CD4-positive, CD25-positive, alpha-beta regulatory T cell (primary cell): Measurements from ENCODE around the gene C9orf152. TPM values are rescaled to one million over a fixed set of nuclear protein-coding genes. Genes with fewer than 3 reads are reported as not detected.

Experiments
- ATAC-seq, 2 donors: fragments of 150-1000 bp; cut with Tn5 transposase; one replicate each; pipeline ENCODE4 v1.10.0; 2021; ENCODE audit warnings: low read depth in 2 of 2, moderate number of reproducible peaks in 2 of 2, moderate library complexity in 1 of 2
- DNase-seq, 3 donors: peaks; one replicate each; pipeline versions ENCODE4 v3.0.0 to v3.0.0-alpha.2; 2012 to 2022; ENCODE audit warnings: mixed read lengths in 1 of 3
- H3K27ac ChIP-seq: one replicate; pipeline ENCODE4 v1.7.0; 2013; ENCODE audit warnings: mild to moderate bottlenecking, low read length; ENCODE audit not compliant: insufficient read depth, poor library complexity, severe bottlenecking
- H3K27me3 ChIP-seq: one replicate; pipeline ENCODE4 v1.7.0; 2013; ENCODE audit warnings: low read length; ENCODE audit not compliant: control insufficient read depth, insufficient read depth
- H3K36me3 ChIP-seq: one replicate; pipeline ENCODE4 v1.7.0; 2013; ENCODE audit warnings: mild to moderate bottlenecking, low read length, moderate library complexity; ENCODE audit not compliant: control insufficient read depth, insufficient read depth
- H3K4me1 ChIP-seq: 2 replicates; pipeline ENCODE4 v1.7.0; 2013; ENCODE audit warnings: mild to moderate bottlenecking, low read length; ENCODE audit not compliant: insufficient read depth, control insufficient read depth, poor library complexity, severe bottlenecking
- H3K4me3 ChIP-seq: one replicate; pipeline ENCODE4 v1.7.0; 2013; ENCODE audit warnings: low read depth, mild to moderate bottlenecking, low read length, moderate library complexity
- H3K9me3 ChIP-seq, 2 experiments: 1 replicate in 1 of 2; 2 replicates in 1 of 2; pipeline ENCODE4 v1.7.0; 2013; ENCODE audit warnings: low read length in 2 of 2, mild to moderate bottlenecking in 1 of 2, moderate library complexity in 1 of 2; ENCODE audit not compliant: control insufficient read depth in 2 of 2
- H3K27ac Mint-ChIP-seq, 3 donors: one replicate each; pipeline ENCODE4 v1.8.0; 2020 to 2022; ENCODE audit warnings: mild to moderate bottlenecking in 3 of 3, mixed read lengths in 3 of 3, moderate library complexity in 2 of 3
- H3K27me3 Mint-ChIP-seq: one replicate; pipeline ENCODE4 v1.8.0; 2022; ENCODE audit warnings: mild to moderate bottlenecking, mixed read lengths
- H3K36me3 Mint-ChIP-seq: one replicate; pipeline ENCODE4 v1.8.0; 2020; ENCODE audit warnings: mixed read lengths
- H3K4me1 Mint-ChIP-seq, 4 donors: one replicate each; pipeline ENCODE4 v1.8.0; 2020 to 2022; ENCODE audit warnings: mixed read lengths in 4 of 4, mild to moderate bottlenecking in 1 of 4
- H3K4me3 Mint-ChIP-seq, 4 donors: one replicate each; pipeline ENCODE4 v1.8.0; 2020 to 2022; ENCODE audit warnings: mild to moderate bottlenecking in 4 of 4, mixed read lengths in 4 of 4, moderate library complexity in 3 of 4
- H3K9me3 Mint-ChIP-seq, 7 donors: one replicate each; pipeline ENCODE4 v1.8.0; 2020 to 2022; ENCODE audit warnings: mixed read lengths in 7 of 7, mild to moderate bottlenecking in 3 of 7, moderate library complexity in 2 of 7
- polyA plus RNA-seq, 4 donors: library from polyadenylated mRNA; unstranded; fragments of 300-500 nt; fragmentation: Illumina TruSeq; gene quantifications; one replicate each; pipeline ENCODE4 v1.2.3, GENCODE V29; 2021
- total RNA-seq: library from RNA; stranded (reverse); gene quantifications from one replicate; pipeline ENCODE4 v1.2.3, GENCODE V29; 2022

The C9orf152 gene
- total and polyA plus RNA-seq, 5 donors from 2014 or later, result not detected

DNA sequence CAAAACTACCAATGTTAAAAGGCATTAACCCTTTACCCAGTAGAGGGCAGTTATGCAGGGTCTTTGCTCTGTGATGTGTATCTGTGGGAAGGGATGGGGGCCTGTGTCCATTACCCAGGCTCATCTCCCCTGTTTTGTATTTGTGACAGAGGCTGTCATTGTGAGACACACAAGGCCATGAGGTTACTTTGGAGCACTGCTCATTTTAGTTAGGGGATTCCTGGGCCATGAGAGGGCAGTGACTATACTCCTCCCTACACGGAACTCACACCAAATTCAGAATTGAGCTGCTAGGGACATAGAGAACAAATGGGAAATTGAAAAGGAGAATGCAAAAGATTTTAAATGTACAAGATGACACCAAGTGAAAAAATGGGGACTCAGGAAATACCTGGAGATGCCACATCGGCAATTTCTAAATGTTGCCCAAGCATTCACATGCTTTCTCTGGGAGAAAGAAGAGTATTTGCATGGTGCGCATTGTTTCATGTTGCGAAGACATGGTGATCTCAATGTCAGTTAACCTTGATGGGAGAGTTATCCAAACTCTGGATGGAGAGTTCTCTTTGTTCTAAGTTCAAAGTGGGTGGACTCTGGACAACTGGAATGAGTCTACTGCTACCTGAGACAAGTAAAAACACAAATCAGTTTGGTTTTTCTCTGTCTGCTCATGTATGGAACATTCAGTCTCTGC is 32.5 kb downstream of the C9orf152 start:
- ATAC-seq, result no peak
- no peak for DNase-seq

GRCh38 chr9:110173322-110173642 is 34.7 kb downstream of the C9orf152 start:
- H3K9me3 ChIP-seq, result no peaks in the 10 kb centered on the region
- Mint-ChIP-seq H3K36me3 (peaks cover 24% of the 10 kb centered on the region), H3K27ac (peak overlapping the region in 1 of 3 donors; percentile 40), H3K9me3 (peaks cover 0 to 3% (median 0%) of the 10 kb centered on the region in 7 donors), H3K4me1 (peaks cover 3 to 20% (median 10%) of the 10 kb centered on the region in 4 donors), H3K4me3 (peak overlapping the region in 2 of 4 donors; percentile 38 to 41), H3K27me3 (peaks cover 5% of the 10 kb centered on the region)
- H3K36me3 ChIP-seq, result peaks cover 21% of the 10 kb centered on the region
- ATAC-seq (no peak), DNase-seq (no peak)
- no peaks in the 10 kb centered on the region for H3K27me3 ChIP-seq
- no peak overlapping the region for H3K27ac ChIP-seq
- H3K4me1 ChIP-seq, result no peaks in the 10 kb centered on the region
- no peak overlapping the region for H3K4me3 ChIP-seq

More for the DNA sequence above, 32.5 kb downstream of the C9orf152 start:
- Histone ChIP-seq H3K36me3 (peaks cover 4% of the 10 kb centered on the region), H3K9me3 (no peaks in the 10 kb centered on the region), H3K27ac (no peak overlapping the region), H3K4me1 (no peaks in the 10 kb centered on the region), H3K27me3 (no peaks in the 10 kb centered on the region), H3K4me3 (no peak overlapping the region)
- H3K4me3 Mint-ChIP-seq, result no peak overlapping the region
- peaks cover 10% of the 10 kb centered on the region for H3K36me3 Mint-ChIP-seq
- H3K27ac Mint-ChIP-seq, result no peak overlapping the region
- peaks cover 5% of the 10 kb centered on the region for H3K27me3 Mint-ChIP-seq
- H3K4me1 Mint-ChIP-seq, result peaks cover 3 to 11% (median 6%) of the 10 kb centered on the region in 4 donors
- H3K9me3 Mint-ChIP-seq, result peaks cover 0 to 2% (median 0%) of the 10 kb centered on the region in 7 donors

DNA sequence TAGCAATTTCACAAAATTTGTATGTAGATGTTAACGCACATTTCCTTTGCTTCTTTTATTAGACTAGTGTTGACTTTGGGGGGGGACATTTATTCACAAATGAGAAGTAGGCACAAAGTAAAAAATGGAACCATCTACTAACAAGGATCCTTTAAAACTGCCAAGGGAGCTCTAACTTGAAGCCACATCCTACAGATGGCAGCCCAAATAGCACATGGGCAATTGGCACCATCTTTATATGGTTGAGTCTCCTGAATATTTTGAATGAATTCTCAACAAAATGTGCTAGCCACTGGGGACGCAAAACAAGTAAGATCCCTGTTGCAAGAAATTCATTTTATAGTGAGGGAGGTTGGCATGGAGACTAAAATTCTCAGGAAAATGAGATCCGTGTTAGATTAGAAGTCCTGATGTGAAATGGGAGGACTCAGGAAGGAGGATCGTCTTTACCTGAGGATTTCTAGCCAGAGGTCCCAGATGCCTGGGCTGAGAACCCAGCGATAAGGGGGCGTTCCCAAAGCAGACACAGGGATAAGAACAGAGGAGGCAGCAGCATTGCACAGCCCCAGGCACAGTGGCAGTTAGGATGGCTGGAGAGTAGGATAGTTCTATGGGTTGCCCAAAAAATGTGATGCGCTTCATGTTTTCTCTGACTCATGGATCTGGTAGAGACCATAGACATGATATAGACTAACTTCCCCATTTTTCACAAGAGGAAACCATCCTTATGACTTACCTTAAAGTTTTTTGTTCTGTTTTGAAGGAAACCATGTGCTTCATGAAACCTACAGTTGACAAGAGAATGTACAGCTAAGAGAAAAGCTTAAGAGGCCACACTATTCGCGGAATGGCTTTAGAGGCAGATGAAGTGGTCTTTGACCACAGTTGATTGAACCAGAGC is 37.4 kb downstream of the C9orf152 start:
- Histone ChIP-seq H3K36me3 (peaks cover 24% of the 10 kb centered on the region), H3K4me3 (no peak overlapping the region), H3K27me3 (no peaks in the 10 kb centered on the region), H3K4me1 (no peaks in the 10 kb centered on the region), H3K27ac (no peak overlapping the region), H3K9me3 (no peaks in the 10 kb centered on the region)
- DNase-seq (no peak), ATAC-seq (no peak)
- Mint-ChIP-seq H3K36me3 (peaks cover 28% of the 10 kb centered on the region), H3K27me3 (no peaks in the 10 kb centered on the region), H3K27ac (no peak overlapping the region), H3K4me3 (no peak overlapping the region), H3K9me3 (peaks cover 0 to 1% (median 0%) of the 10 kb centered on the region in 7 donors), H3K4me1 (peaks cover 4 to 23% (median 13%) of the 10 kb centered on the region in 4 donors)

DNA sequence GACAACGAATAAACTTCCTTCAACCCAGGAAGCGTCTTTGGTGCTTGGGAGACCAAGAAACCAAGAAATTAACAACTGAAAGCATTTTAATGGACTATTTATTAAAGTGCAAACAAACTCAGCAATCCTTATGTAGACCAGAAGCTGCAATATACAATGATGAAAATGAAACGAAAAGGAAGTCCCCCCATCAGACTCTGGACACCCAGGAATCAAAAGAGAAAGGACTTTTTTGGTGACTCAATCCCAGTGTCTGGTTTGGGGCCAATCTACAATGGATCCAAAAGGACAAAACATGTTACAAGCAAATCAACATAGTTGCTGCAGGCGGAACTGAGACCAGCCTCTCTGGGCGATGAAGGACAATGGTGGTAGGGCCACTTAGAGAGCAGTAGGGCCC is 39.5 kb downstream of the C9orf152 start:
- peaks cover 31% of the 10 kb centered on the region for H3K36me3 Mint-ChIP-seq

GRCh38 chr9:110161940-110162339 is 46.0 kb downstream of the C9orf152 start:
- H3K4me1 ChIP-seq, result peaks cover 33% of the 10 kb centered on the region
- ATAC-seq, result no peak
- no peaks in the 10 kb centered on the region for H3K9me3 Mint-ChIP-seq
- peaks cover 27 to 56% (median 52%) of the 10 kb centered on the region in 4 donors for H3K4me1 Mint-ChIP-seq
- peak overlapping the region; percentile 16 to 89 (median 73) for H3K27ac Mint-ChIP-seq
- peak overlapping the region; percentile 20 for H3K4me3 ChIP-seq
- H3K36me3 ChIP-seq, result peaks cover 9% of the 10 kb centered on the region
- no peaks in the 10 kb centered on the region for H3K27me3 ChIP-seq
- DNase-seq, result peak in 1 of 3 donors; percentile 43
- H3K9me3 ChIP-seq, result no peaks in the 10 kb centered on the region
- no peak overlapping the region for H3K27ac ChIP-seq
- H3K36me3 Mint-ChIP-seq, result peaks cover 36% of the 10 kb centered on the region
- H3K27me3 Mint-ChIP-seq, result no peaks in the 10 kb centered on the region
- peak overlapping the region in 3 of 4 donors; percentile 22 to 66 (median 44) for H3K4me3 Mint-ChIP-seq

More for the DNA sequence above, 39.5 kb downstream of the C9orf152 start:
- no peaks in the 10 kb centered on the region for H3K27me3 ChIP-seq
- H3K36me3 ChIP-seq, result peaks cover 24% of the 10 kb centered on the region
- Mint-ChIP-seq H3K4me3 (no peak overlapping the region), H3K27me3 (no peaks in the 10 kb centered on the region), H3K4me1 (peaks cover 5 to 28% (median 17%) of the 10 kb centered on the region in 4 donors), H3K9me3 (peaks cover 0 to 1% (median 0%) of the 10 kb centered on the region in 7 donors), H3K27ac (no peak overlapping the region)
- no peak overlapping the region for H3K4me3 ChIP-seq
- no peak overlapping the region for H3K27ac ChIP-seq
- no peaks in the 10 kb centered on the region for H3K4me1 ChIP-seq
- no peaks in the 10 kb centered on the region for H3K9me3 ChIP-seq
- DNase-seq, result no peak
- ATAC-seq, result no peak

DNA sequence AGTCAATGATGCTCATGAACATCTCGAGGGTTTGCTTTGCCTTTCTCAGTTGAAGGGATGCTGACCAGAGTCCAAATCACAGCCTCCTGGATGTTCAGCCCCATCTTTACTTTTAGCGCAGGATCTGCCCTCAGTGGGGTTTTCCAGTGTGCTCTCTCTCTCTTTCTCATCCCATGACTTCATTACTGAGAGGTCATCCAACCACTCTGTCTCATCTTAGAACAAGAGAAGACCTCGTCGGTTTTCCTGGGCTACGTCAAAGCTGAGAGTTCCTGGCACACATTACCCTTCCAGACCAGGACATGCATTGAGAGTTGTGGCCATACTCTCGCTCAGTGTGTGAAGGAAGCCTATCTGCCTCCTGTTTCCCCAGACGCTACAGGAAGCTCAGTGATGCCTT is 47.3 kb downstream of the C9orf152 start:
- Histone ChIP-seq H3K4me3 (no peak overlapping the region), H3K9me3 (no peaks in the 10 kb centered on the region), H3K27me3 (no peaks in the 10 kb centered on the region), H3K4me1 (peaks cover 46% of the 10 kb centered on the region), H3K36me3 (peaks cover 7% of the 10 kb centered on the region), H3K27ac (no peak overlapping the region)
- Mint-ChIP-seq H3K27me3 (no peaks in the 10 kb centered on the region), H3K9me3 (no peaks in the 10 kb centered on the region), H3K4me1 (peaks cover 27 to 69% (median 58%) of the 10 kb centered on the region in 4 donors), H3K27ac (peak overlapping the region in 2 of 3 donors; percentile 28 to 73), H3K4me3 (no peak overlapping the region), H3K36me3 (peaks cover 36% of the 10 kb centered on the region)
- no peak for DNase-seq
- no peak for ATAC-seq

GRCh38 chr9:110160123-110160522 is 47.8 kb downstream of the C9orf152 start:
- H3K4me3 Mint-ChIP-seq, result no peak overlapping the region
- ATAC-seq (no peak), DNase-seq (no peak)
- H3K27me3 Mint-ChIP-seq, result no peaks in the 10 kb centered on the region
- Histone ChIP-seq H3K27ac (no peak overlapping the region), H3K36me3 (peaks cover 7% of the 10 kb centered on the region), H3K4me3 (no peak overlapping the region), H3K9me3 (no peaks in the 10 kb centered on the region), H3K4me1 (peaks cover 50% of the 10 kb centered on the region), H3K27me3 (no peaks in the 10 kb centered on the region)
- H3K27ac Mint-ChIP-seq, result peak overlapping the region in 1 of 3 donors; percentile 44
- H3K36me3 Mint-ChIP-seq, result peaks cover 36% of the 10 kb centered on the region
- H3K4me1 Mint-ChIP-seq, result peaks cover 27 to 74% (median 59%) of the 10 kb centered on the region in 4 donors
- H3K9me3 Mint-ChIP-seq, result no peaks in the 10 kb centered on the region
